ES-I3 (cell line): ENCODE data around the gene ATP8B3.
A peak's percentile ranks its signal among the peaks of the same experiment; 100 is the strongest.

Experiments used
- H3K36me3 ChIP-seq: 2 replicates; pipeline ENCODE4 v1.6.1; 2013; ENCODE audit warnings: mild to moderate bottlenecking, low read length, control low read depth, moderate library complexity; ENCODE audit not compliant: insufficient read depth
- H3K4me1 ChIP-seq: 2 replicates; pipeline ENCODE4 v1.6.1; 2013; ENCODE audit warnings: mild to moderate bottlenecking, control low read depth, low read length; ENCODE audit not compliant: insufficient read depth
- H3K9ac ChIP-seq: 2 replicates; pipeline ENCODE4 v1.6.1; 2013; ENCODE audit warnings: low read depth, mild to moderate bottlenecking, low read length, moderate library complexity
- H3K9me3 ChIP-seq: 2 replicates; pipeline ENCODE4 v1.6.1; 2013; ENCODE audit warnings: mild to moderate bottlenecking, low read length, moderate library complexity; ENCODE audit not compliant: control insufficient read depth, insufficient read depth

ATP8B3 gene

GRCh38 chr19:1811942-1812425 is at the start of gene ATP8B3:
Gene ATP8B3 (minus strand): TSS chr19:1812276. CDS start chr19:1811736, 540 bp downstream.
- no peaks in the 10 kb centered on the region for H3K36me3 ChIP-seq
- no peaks in the 10 kb centered on the region for H3K9me3 ChIP-seq
- peak within 1 kb of the TSS; percentile 62 for H3K9ac ChIP-seq
- H3K4me1 ChIP-seq = no peaks in the 10 kb centered on the region

DNA sequence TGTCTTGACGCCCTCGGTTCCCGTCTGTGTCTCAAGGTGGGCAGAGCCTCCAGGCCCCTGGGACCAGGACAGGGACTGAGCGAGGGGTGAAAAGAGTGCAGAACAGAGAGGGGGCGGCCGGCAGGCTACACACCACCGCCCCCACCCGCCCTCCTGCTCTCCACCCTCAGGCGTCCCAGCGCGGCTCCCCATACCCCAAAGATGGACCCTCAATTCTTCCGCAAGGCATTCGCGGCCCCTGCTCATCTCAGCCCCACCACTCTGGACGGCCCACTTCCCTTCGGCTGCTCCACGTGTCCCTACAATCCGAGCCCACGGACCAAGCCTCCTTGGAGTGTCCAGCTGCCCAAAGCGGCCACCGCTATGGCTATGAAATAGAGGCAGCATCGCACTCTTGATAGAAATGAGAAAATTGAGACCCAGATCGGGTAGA is 49.5 kb upstream of the ATP8B3 start:
- Histone ChIP-seq H3K9me3 (no peaks in the 10 kb centered on the region), H3K4me1 (peaks cover 19% of the 10 kb centered on the region; the same call in 1 of the 2 replicates), H3K9ac (peak overlapping the region; percentile 85), H3K36me3 (no peaks in the 10 kb centered on the region)

GRCh38 chr19:1860821-1861598 is 48.9 kb upstream of the ATP8B3 start:
- Histone ChIP-seq H3K36me3 (no peaks in the 10 kb centered on the region), H3K9me3 (no peaks in the 10 kb centered on the region), H3K4me1 (peaks cover 19% of the 10 kb centered on the region; the same call in 1 of the 2 replicates), H3K9ac (peak overlapping the region; percentile 85)

- Histone ChIP-seq H3K36me3 (no peaks in the 10 kb centered on the region), H3K9ac (peak overlapping the region; percentile 85; the same call in 1 of the 2 replicates), H3K4me1 (peaks cover 22% of the 10 kb centered on the region; the same call in 1 of the 2 replicates), H3K9me3 (no peaks in the 10 kb centered on the region)
Observed at GRCh38 chr19:1860042-1860775, 48.1 kb upstream of the ATP8B3 start.

GRCh38 chr19:1859331-1859781 is 47.3 kb upstream of the ATP8B3 start:
- peaks cover 22% of the 10 kb centered on the region; the same call in 1 of the 2 replicates for H3K4me1 ChIP-seq

GRCh38 chr19:1858412-1859081 is 46.5 kb upstream of the ATP8B3 start:
- H3K9me3 ChIP-seq = no peaks in the 10 kb centered on the region
- H3K4me1 ChIP-seq = peaks cover 23% of the 10 kb centered on the region; the same call in 1 of the 2 replicates
- H3K36me3 ChIP-seq = no peaks in the 10 kb centered on the region
- no peak overlapping the region for H3K9ac ChIP-seq

More at GRCh38 chr19:1859331-1859781, 47.3 kb upstream of the ATP8B3 start:
- H3K9me3 ChIP-seq = no peaks in the 10 kb centered on the region
- H3K36me3 ChIP-seq = no peaks in the 10 kb centered on the region
- peak overlapping the region; percentile 16; the same call in 1 of the 2 replicates for H3K9ac ChIP-seq

DNA sequence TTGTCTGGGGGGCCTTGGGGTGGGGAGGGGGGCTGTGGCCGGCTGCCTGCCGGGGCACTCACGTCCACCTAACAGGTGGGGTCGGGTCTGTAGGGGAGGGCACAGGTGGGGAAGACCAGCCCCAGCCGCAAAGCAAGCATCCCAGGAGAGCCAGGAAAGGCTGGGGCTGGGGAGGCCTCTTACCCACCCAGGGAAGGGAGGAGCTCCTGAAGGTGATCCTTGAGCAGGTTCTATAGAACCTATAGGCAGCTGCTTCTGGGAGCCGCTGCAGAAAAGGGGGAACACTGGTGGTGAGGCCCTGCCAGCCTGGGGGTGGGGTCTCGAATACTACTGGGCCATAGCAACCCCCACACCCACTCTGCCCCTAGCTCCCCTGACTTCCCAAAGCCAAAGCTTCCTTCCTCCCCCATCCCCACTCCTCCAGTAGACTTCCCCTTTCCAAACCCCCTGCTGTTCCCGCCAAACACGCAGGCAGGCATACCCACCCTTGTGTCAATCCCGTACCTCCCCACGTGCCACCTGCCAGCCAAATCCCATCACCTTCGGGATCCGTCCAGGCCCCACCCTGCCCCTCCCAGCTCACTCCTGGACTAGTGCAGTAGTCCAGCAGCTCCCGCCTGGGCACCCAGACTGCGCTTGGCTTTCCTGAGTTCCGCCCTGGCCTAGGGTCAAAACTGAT is 45.7 kb upstream of the ATP8B3 start:
- peaks cover 29% of the 10 kb centered on the region; the same call in 1 of the 2 replicates for H3K4me1 ChIP-seq
- peak overlapping the region; percentile 66; the same call in 1 of the 2 replicates for H3K9ac ChIP-seq
- no peaks in the 10 kb centered on the region for H3K36me3 ChIP-seq

GRCh38 chr19:1856698-1857603 is 44.9 kb upstream of the ATP8B3 start:
- Histone ChIP-seq H3K9ac (peak overlapping the region; percentile 66), H3K4me1 (peaks cover 31% of the 10 kb centered on the region; the same call in 1 of the 2 replicates), H3K9me3 (no peaks in the 10 kb centered on the region), H3K36me3 (no peaks in the 10 kb centered on the region)

More for the DNA sequence above, 45.7 kb upstream of the ATP8B3 start:
- no peaks in the 10 kb centered on the region for H3K9me3 ChIP-seq

DNA sequence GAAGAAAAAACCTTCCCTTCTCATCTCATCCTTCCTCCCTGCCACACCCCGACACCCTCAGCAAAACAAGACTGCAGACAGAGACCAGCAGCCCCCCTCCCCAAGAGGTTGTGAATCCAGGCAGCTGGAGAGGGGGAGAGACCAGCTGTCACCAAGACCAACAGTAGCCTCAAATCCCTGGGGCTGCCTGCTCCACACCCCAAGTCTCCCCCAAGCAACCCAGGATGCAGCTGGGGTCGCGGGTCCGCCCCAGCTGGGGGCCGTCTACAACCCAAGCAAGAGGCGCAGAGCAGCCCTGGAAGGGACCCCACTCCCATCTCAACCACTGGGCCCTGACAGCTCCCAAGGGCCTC is 44.2 kb upstream of the ATP8B3 start:
- no peaks in the 10 kb centered on the region for H3K9me3 ChIP-seq
- peaks cover 31% of the 10 kb centered on the region; the same call in 1 of the 2 replicates for H3K4me1 ChIP-seq
- peak overlapping the region; percentile 66 for H3K9ac ChIP-seq

GRCh38 chr19:1855828-1856255 is 43.8 kb upstream of the ATP8B3 start:
- H3K9ac ChIP-seq = peak overlapping the region; percentile 26; the same call in 1 of the 2 replicates
- H3K4me1 ChIP-seq = peaks cover 26% of the 10 kb centered on the region; the same call in 1 of the 2 replicates
- H3K36me3 ChIP-seq = no peaks in the 10 kb centered on the region
- no peaks in the 10 kb centered on the region for H3K9me3 ChIP-seq

More for the DNA sequence above, 44.2 kb upstream of the ATP8B3 start:
- no peaks in the 10 kb centered on the region for H3K36me3 ChIP-seq

DNA sequence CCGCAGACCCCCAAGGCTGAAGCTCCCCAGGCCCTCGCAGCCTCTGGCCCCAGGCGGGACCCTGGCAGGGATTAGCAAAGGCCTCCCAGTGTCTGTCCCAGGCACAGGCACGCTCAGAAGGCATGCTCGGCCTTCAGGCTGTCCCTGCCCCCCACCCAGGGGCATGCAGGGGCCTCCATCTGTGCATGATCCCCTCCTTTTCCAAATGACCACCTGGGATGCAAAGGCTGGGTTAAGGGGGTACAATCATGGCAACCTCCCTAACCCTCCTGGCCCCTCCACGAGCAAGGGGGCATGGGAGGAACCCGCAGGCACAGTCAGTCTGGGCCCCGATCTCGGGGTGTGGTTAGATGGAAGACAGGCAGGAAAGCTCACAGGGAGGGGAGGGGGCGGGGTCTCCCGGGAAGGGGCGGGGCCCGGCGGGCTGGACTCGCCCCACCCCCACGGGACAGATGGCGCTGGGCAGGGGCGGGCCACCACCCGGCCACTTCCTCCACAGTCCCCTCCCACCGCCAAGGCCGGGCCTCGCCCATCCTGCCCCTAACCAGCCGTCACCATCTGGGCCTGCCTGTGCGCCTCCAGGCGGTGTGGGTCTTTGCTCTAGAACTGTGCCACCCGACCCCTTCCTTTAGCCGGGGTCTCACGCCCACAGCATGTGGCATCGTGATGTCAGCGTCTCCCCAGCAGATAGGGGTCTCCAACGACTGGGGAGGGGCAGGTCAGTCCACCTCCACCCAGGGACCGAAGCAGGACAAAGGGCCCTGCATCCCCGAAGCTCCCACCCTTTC is 43.2 kb upstream of the ATP8B3 start:
- Histone ChIP-seq H3K36me3 (no peaks in the 10 kb centered on the region), H3K9me3 (no peaks in the 10 kb centered on the region), H3K4me1 (peaks cover 25% of the 10 kb centered on the region; the same call in 1 of the 2 replicates), H3K9ac (peak overlapping the region; percentile 50)

DNA sequence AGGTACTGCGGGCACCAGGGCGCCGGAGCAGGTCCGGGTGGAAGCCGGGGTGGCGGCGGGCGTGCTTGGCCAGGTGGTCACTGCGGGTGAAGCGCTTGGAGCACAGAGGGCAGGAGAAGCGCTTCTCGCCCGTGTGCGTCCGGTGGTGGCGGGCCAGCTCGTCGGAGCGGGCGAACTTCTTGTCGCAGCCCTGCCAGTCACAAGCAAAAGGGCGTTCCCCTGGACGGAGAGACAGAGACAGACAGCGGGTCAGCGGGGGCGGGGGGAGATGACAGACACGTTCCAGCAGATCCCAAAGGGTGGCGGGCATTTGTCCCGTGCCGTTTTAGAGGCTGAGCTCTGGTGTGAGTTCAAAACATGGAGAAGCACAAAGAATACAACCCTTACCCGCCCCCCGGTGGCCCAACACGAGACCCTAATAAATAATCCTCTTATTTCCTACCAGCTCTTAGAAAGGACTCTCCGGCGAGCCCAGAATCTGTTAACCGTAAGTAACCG is 42.5 kb upstream of the ATP8B3 start:
- Histone ChIP-seq H3K9me3 (no peaks in the 10 kb centered on the region), H3K9ac (peak overlapping the region; percentile 50), H3K36me3 (no peaks in the 10 kb centered on the region), H3K4me1 (peaks cover 25% of the 10 kb centered on the region; the same call in 1 of the 2 replicates)
